H1 (cell line): ENCODE results near the gene EIF4E2. TPM values are rescaled to one million over a fixed set of nuclear protein-coding genes. Genes with fewer than 3 reads are reported as not detected.

Experiments used
- CTCF ChIA-PET: fragments of 300-600 bp; sonication (Branson Sonifier 250); formaldehyde crosslinking; loops from one replicate; lab custom pipeline; 2021; ENCODE audit not compliant: partially characterized antibody; lab: Charles Lee
- POLR2A ChIA-PET: fragments of 300-600 bp; sonication (Branson Sonifier 250); formaldehyde crosslinking; loops from one replicate; lab custom pipeline; 2021; ENCODE audit warnings: inconsistent platforms; ENCODE audit not compliant: partially characterized antibody; lab: Charles Lee
- DNase-seq, 2 experiments: peaks; one replicate each; pipeline versions ENCODE4 v3.0.0 to v3.0.0-alpha.2; 2010 to 2022; ENCODE audit warnings: low spot score in 2 of 2, low read depth in 1 of 2, mixed read lengths in 1 of 2
- FAIRE-seq: peaks from 2 replicates; lab custom pipeline; 2011; peaks lifted over from hg19 to GRCh38; lab: Jason Lieb, UNC
- H2AFZ ChIP-seq: 2 replicates; pipeline ENCODE4 v1.8.1; 2012; ENCODE audit warnings: low read length, inconsistent platforms
- H2AK5ac ChIP-seq: 2 replicates; pipeline ENCODE4 v1.6.1; 2013; ENCODE audit warnings: low read depth, low read length
- H2BK120ac ChIP-seq: replicated peaks from 2 replicates; pipeline ENCODE3; 2013; ENCODE audit warnings: low read depth, low read length, inconsistent platforms
- H2BK12ac ChIP-seq: 2 replicates; pipeline ENCODE4 v1.6.1; 2013; ENCODE audit warnings: low read depth, low read length
- H2BK15ac ChIP-seq: 2 replicates; pipeline ENCODE4 v1.6.1; 2013; ENCODE audit warnings: low read length
- H2BK20ac ChIP-seq: 2 replicates; pipeline ENCODE4 v1.6.1; 2013; ENCODE audit warnings: low read length
- H2BK5ac ChIP-seq: 2 replicates; pipeline ENCODE4 v1.6.1; 2013; ENCODE audit warnings: low read depth, low read length
- H3K14ac ChIP-seq: 2 replicates; pipeline ENCODE4 v1.6.1; 2013; ENCODE audit warnings: inconsistent platforms; ENCODE audit not compliant: insufficient read length
- H3K18ac ChIP-seq: 2 replicates; pipeline ENCODE4 v1.6.1; 2013; ENCODE audit warnings: low read length; ENCODE audit errors: extremely low read depth
- H3K23ac ChIP-seq: 2 replicates; pipeline ENCODE4 v1.6.1; 2013; ENCODE audit warnings: inconsistent platforms; ENCODE audit not compliant: insufficient read length
- H3K23me2 ChIP-seq: 2 replicates; pipeline ENCODE4 v1.6.1; 2013; ENCODE audit warnings: low read depth, low read length
- H3K27ac ChIP-seq: 2 replicates; pipeline ENCODE4 v1.6.1; 2011; ENCODE audit warnings: low read depth, low read length, inconsistent platforms
- H3K27me3 ChIP-seq, 4 experiments: replicated peaks in 1 of 4; 1 replicate in 1 of 4; 2 replicates in 3 of 4; pipeline versions ENCODE4 v1.6.1 to v1.8.1; 2011 to 2013; ENCODE audit warnings: low read length in 3 of 4, mild to moderate bottlenecking in 3 of 4, inconsistent platforms in 2 of 4, mixed read lengths in 2 of 4, moderate library complexity in 1 of 4; ENCODE audit not compliant: control insufficient read depth in 3 of 4, insufficient read depth in 3 of 4; ENCODE audit errors: extremely low read depth in 1 of 4
- H3K36me3 ChIP-seq, 4 experiments: 2 replicates each; pipeline versions ENCODE4 v1.6.1 to v1.8.1; 2011 to 2013; ENCODE audit warnings: mild to moderate bottlenecking in 4 of 4, low read length in 3 of 4, moderate library complexity in 2 of 4, control low read depth in 1 of 4, inconsistent platforms in 1 of 4; ENCODE audit not compliant: insufficient read depth in 4 of 4, control insufficient read depth in 2 of 4
- H3K4ac ChIP-seq: replicated peaks from 2 replicates; pipeline ENCODE3; 2013; ENCODE audit warnings: low read length, low read depth, mixed read lengths, inconsistent platforms; ENCODE audit not compliant: insufficient read length
- H3K4me1 ChIP-seq, 4 experiments: replicated peaks in 1 of 4; 1 replicate in 1 of 4; 2 replicates in 3 of 4; pipeline versions ENCODE4 v1.6.1 to v1.8.1; 2011 to 2013; ENCODE audit warnings: low read length in 3 of 4, inconsistent platforms in 2 of 4, mixed read lengths in 1 of 4; ENCODE audit not compliant: insufficient read depth in 4 of 4, control insufficient read depth in 3 of 4
- H3K4me2 ChIP-seq, 2 experiments: 2 replicates each; pipeline versions ENCODE4 v1.6.1 to v1.8.1; 2011 to 2013; ENCODE audit warnings: low read depth in 2 of 2, low read length in 2 of 2, control low read depth in 1 of 2, inconsistent platforms in 1 of 2, mild to moderate bottlenecking in 1 of 2; ENCODE audit not compliant: insufficient read depth in 1 of 2
- H3K4me3 ChIP-seq, 4 experiments: fragments of 200-600, 300-600 bp in 1 of 4; sonication (generic), shearing (Covaris generic), sonication (Bioruptor Twin) in 1 of 4; 2 replicates each; pipeline versions ENCODE4 v1.5.1 to v1.8.1; 2011 to 2016; ENCODE audit warnings: low read length in 4 of 4, low read depth in 3 of 4, control low read depth in 2 of 4, inconsistent platforms in 2 of 4, mild to moderate bottlenecking in 2 of 4, mixed read lengths in 1 of 4, moderate library complexity in 1 of 4; ENCODE audit not compliant: insufficient read depth in 2 of 4; ENCODE audit errors: extremely low read depth in 1 of 4
- H3K56ac ChIP-seq: replicated peaks from 2 replicates; pipeline ENCODE3; 2013; ENCODE audit warnings: low read depth, mild to moderate bottlenecking, mixed read lengths, low read length, inconsistent platforms; ENCODE audit not compliant: insufficient read length
- H3K79me1 ChIP-seq: 2 replicates; pipeline ENCODE4 v1.6.1; 2013; ENCODE audit warnings: low read depth, low read length, control low read depth
- H3K79me2 ChIP-seq, 2 experiments: 2 replicates each; pipeline versions ENCODE4 v1.6.1 to v1.8.1; 2012 to 2013; ENCODE audit warnings: low read length in 2 of 2, mild to moderate bottlenecking in 2 of 2, inconsistent platforms in 1 of 2; ENCODE audit not compliant: insufficient read depth in 2 of 2, control insufficient read depth in 1 of 2
- H3K9ac ChIP-seq, 4 experiments: replicated peaks in 1 of 4; 1 replicate in 1 of 4; 2 replicates in 3 of 4; pipeline versions ENCODE4 v1.6.1 to v1.8.1; 2011 to 2013; ENCODE audit warnings: low read depth in 3 of 4, low read length in 3 of 4, control low read depth in 2 of 4, mild to moderate bottlenecking in 2 of 4, moderate library complexity in 2 of 4, inconsistent platforms in 1 of 4; ENCODE audit errors: extremely low read depth in 1 of 4
- H3K9me3 ChIP-seq, 2 experiments: 2 replicates each; pipeline versions ENCODE4 v1.6.1 to v1.8.1; 2012 to 2013; ENCODE audit warnings: mild to moderate bottlenecking in 2 of 2, moderate library complexity in 2 of 2, control low read depth in 1 of 2, inconsistent platforms in 1 of 2, low read depth in 1 of 2, low read length in 1 of 2, mixed read lengths in 1 of 2; ENCODE audit not compliant: insufficient read depth in 2 of 2
- H4K20me1 ChIP-seq, 2 experiments: replicated peaks in 1 of 2; 2 replicates each; pipeline versions ENCODE3 to v1.8.1; 2011 to 2013; ENCODE audit warnings: inconsistent platforms in 2 of 2, low read length in 2 of 2, mild to moderate bottlenecking in 1 of 2; ENCODE audit not compliant: insufficient read depth in 2 of 2, control insufficient read depth in 1 of 2
- H4K5ac ChIP-seq: 2 replicates; pipeline ENCODE4 v1.6.1; 2013; ENCODE audit warnings: low read length, low read depth, mixed read lengths, inconsistent platforms; ENCODE audit not compliant: insufficient read length
- H4K8ac ChIP-seq: 2 replicates; pipeline ENCODE4 v1.8.0; 2013; ENCODE audit warnings: mild to moderate bottlenecking, moderate library complexity, low read length, inconsistent platforms; ENCODE audit not compliant: insufficient read depth; ENCODE audit errors: extremely low read depth
- H4K91ac ChIP-seq: replicated peaks from 2 replicates; pipeline ENCODE3; 2013; ENCODE audit warnings: low read length, mixed read lengths, inconsistent platforms; ENCODE audit not compliant: insufficient read length
- ATF2 ChIP-seq: IDR thresholded peaks from 2 replicates; pipeline ENCODE4 v1.6.1; 2012; ENCODE audit warnings: low read length, inconsistent platforms
- CEBPB ChIP-seq: IDR thresholded peaks from 2 replicates; pipeline ENCODE4 v1.6.1; 2012; ENCODE audit warnings: low read depth, low read length
- CHD1 ChIP-seq: IDR thresholded peaks from 2 replicates; pipeline ENCODE4 v1.6.1; 2012; ENCODE audit warnings: low read depth, low read length, improper control_type of control experiment
- EGR1 ChIP-seq: IDR thresholded peaks from 2 replicates; pipeline ENCODE4 v1.6.1; 2011; ENCODE audit warnings: low read depth, low read length, borderline replicate concordance
- FOSL1 ChIP-seq: IDR thresholded peaks from 2 replicates; pipeline ENCODE4 v1.6.1; 2011; ENCODE audit warnings: mild to moderate bottlenecking, low read depth, low read length, moderate library complexity; ENCODE audit not compliant: insufficient read depth
- KDM4A ChIP-seq: IDR thresholded peaks from one replicate; pipeline ENCODE4 v1.7.1; 2012; ENCODE audit warnings: low read depth, mild to moderate bottlenecking, moderate library complexity, low read length, inconsistent platforms; ENCODE audit not compliant: severe bottlenecking
- NRF1 ChIP-seq: IDR thresholded peaks from 2 replicates; pipeline ENCODE4 v1.6.1; 2011; ENCODE audit warnings: mild to moderate bottlenecking, low read depth, low read length, improper control_type of control experiment
- RBBP5 ChIP-seq: IDR thresholded peaks from 2 replicates; pipeline ENCODE4 v1.7.1; 2012; ENCODE audit warnings: low read depth, mild to moderate bottlenecking, inconsistent platforms, low read length, moderate library complexity, borderline replicate concordance
- SP4 ChIP-seq: IDR thresholded peaks from 2 replicates; pipeline ENCODE4 v1.6.1; 2012; ENCODE audit warnings: low read length, inconsistent platforms
- SUZ12 ChIP-seq: fragments of 200-600 bp; sonication (generic); IDR thresholded peaks from 2 replicates; pipeline ENCODE4 v1.6.1; 2012; ENCODE audit warnings: mild to moderate bottlenecking, inconsistent platforms, low read length, moderate library complexity, mixed read lengths
- USF2 ChIP-seq: IDR thresholded peaks from 2 replicates; pipeline ENCODE4 v1.6.1; 2011; ENCODE audit warnings: low read length, improper control_type of control experiment
- WGBS, 2 experiments: shearing (Covaris generic) in 1 of 2; methylation state at CpG; one replicate each; pipeline versions ENCODE4 v1.1.6 to v1.1.7; 2013 to 2015; ENCODE audit warnings: low lambda C conversion rate in 2 of 2, mixed read lengths in 2 of 2, inconsistent platforms in 1 of 2, low coverage in 1 of 2, missing lambda C conversion rate in 1 of 2; ENCODE audit not compliant: insufficient replicate concordance in 2 of 2, insufficient coverage in 1 of 2, insufficient read length in 1 of 2; ENCODE audit errors: extremely low coverage in 1 of 2, missing lambda C conversion rate in 1 of 2; 5-methylcytosine and 5-hydroxymethylcytosine counted together
- polyA plus RNA-seq, 7 experiments: library from polyadenylated mRNA; depleted of rRNA in 3 of 7; stranded (reverse) in 5 of 7; unstranded in 2 of 7; fragments of >200 nt in 5 of 7; fragments of 200-250 nt in 2 of 7; gene quantifications; 1 replicate in 5 of 7; 2 replicates in 1 of 7; 4 replicates in 1 of 7; pipeline versions ENCODE4 v1.2.1 to v1.2.3, GENCODE V29; 2011 to 2013; ENCODE audit warnings: missing spikeins in 2 of 7, mixed read lengths in 2 of 7
- total RNA-seq: library from RNA; stranded (reverse); fragmentation: NEBNext Ultra II Directional; extraction: Animal tissue kit (Norgen Biotek cat#: 25700); gene quantifications from 2 replicates; pipeline ENCODE4 v1.2.1, GENCODE V29; 2021

EIF4E2 gene
- total and polyA plus RNA-seq, 2 of the 8 experiments (the other 6 are each of a cell fraction or from before 2014, with no cell fraction given), result 39.4 to 114 TPM

- Histone ChIP-seq H3K14ac (no peak overlapping the region), H3K27ac (no peak overlapping the region), H4K5ac (no peak overlapping the region), H3K23ac (no peak overlapping the region), H3K79me1 (no peaks in the 10 kb centered on the region; the same call in none of the 2 replicates), H2BK20ac (no peak overlapping the region), H3K79me2 (no peaks in the 10 kb centered on the region), H2BK15ac (no peak overlapping the region), H3K4ac (no peak overlapping the region), H3K9me3 (no peaks in the 10 kb centered on the region), H4K91ac (no peak overlapping the region), H2AK5ac (no peak overlapping the region), H3K18ac (no peak overlapping the region), H2AFZ (no peak overlapping the region), H3K36me3 (peaks cover 0 to 19% (median 4%) of the 10 kb centered on the region in 4 experiments; a peak in 6 of 8 replicates), H3K56ac (no peak overlapping the region), H3K23me2 (no peaks in the 10 kb centered on the region), H3K4me1 (peaks cover 0 to 4% (median 0%) of the 10 kb centered on the region in 4 experiments; a peak in 1 of 7 replicates), H2BK120ac (no peak overlapping the region), H4K20me1 (peaks cover 0 to 1% of the 10 kb centered on the region in 2 experiments), H3K4me2 (no peak overlapping the region), H3K4me3 (no peak overlapping the region), H4K8ac (no peak overlapping the region), H3K27me3 (no peaks in the 10 kb centered on the region), H3K9ac (no peak overlapping the region), H2BK5ac (no peak overlapping the region), H2BK12ac (no peak overlapping the region)
- POLR2A ChIA-PET, result interaction anchor here (0.7 to 1.6 kb wide), 5 partner anchors 8 to 113 kb away, joined by 3 to 6 read pairs (median 4); partner anchors contain the start of gene GIGYF2
- DNase-seq (no peak), FAIRE-seq (no peak)
- no peak for TF ChIP-seq USF2
- TF ChIP-seq SP4, result no peak
- no peak for TF ChIP-seq CHD1
- TF ChIP-seq SUZ12, result no peak
- no peak for TF ChIP-seq NRF1
- no peak for TF ChIP-seq CEBPB
- no peak for TF ChIP-seq RBBP5
- TF ChIP-seq ATF2, result no peak
- no peak for TF ChIP-seq EGR1
- TF ChIP-seq FOSL1, result no peak
- no peak for TF ChIP-seq KDM4A
- CTCF ChIA-PET, result interaction anchor here (0.6 to 1.4 kb wide), 2 partner anchors 19 to 47 kb away, joined by 3 read pairs; no protein-coding TSS in a partner anchor
- 85% methylated on average over 6 of the region's 6 CpGs; no CpG with 5 or more reads in 1 of the 2 experiments for WGBS, 2 experiments
Observed at GRCh38 chr2:232584238-232584637, 33.7 kb downstream of the EIF4E2 start.
